Hepatic stellate cell (primary cell): ENCODE data around the gene TCF7L2.

Experiments used
- DNase-seq: peaks from one replicate; pipeline ENCODE4 v3.0.0; 2011; ENCODE audit warnings: low spot score

The TCF7L2 gene

GRCh38 chr10:113024930-113025329, 74.9 kb downstream of the TCF7L2 start:
- DNase-seq = no peak

GRCh38 chr10:113025487-113025886, 75.4 kb downstream of the TCF7L2 start:
- DNase-seq = no peak

- peak; percentile 69 for DNase-seq
These were observed 76.6 kb downstream of the TCF7L2 start for GRCh38 chr10:113026679-113027078.

- no peak for DNase-seq
These were observed 77.2 kb downstream of the TCF7L2 start for GRCh38 chr10:113027230-113027573.

- DNase-seq = no peak
These were observed 77.8 kb downstream of the TCF7L2 start for GRCh38 chr10:113027574-113028455.

- DNase-seq = no peak
These were observed 78.7 kb downstream of the TCF7L2 start for GRCh38 chr10:113028456-113029440.

- no peak for DNase-seq
These were observed 80.4 kb downstream of the TCF7L2 start for GRCh38 chr10:113030453-113030852.

- no peak for DNase-seq
These were observed 81.1 kb downstream of the TCF7L2 start for GRCh38 chr10:113031147-113031546.

- DNase-seq = no peak
These were observed 83.9 kb downstream of the TCF7L2 start for GRCh38 chr10:113033991-113034390.

- no peak for DNase-seq
These were observed 85.8 kb downstream of the TCF7L2 start for GRCh38 chr10:113035732-113036312.

- DNase-seq = no peak
These were observed 86.6 kb downstream of the TCF7L2 start for GRCh38 chr10:113036619-113037018.

- DNase-seq = no peak
These were observed 87.2 kb downstream of the TCF7L2 start for GRCh38 chr10:113037218-113037617.

- no peak for DNase-seq
These were observed 88.1 kb downstream of the TCF7L2 start for GRCh38 chr10:113038183-113038582.

- DNase-seq = no peak
These were observed 88.9 kb downstream of the TCF7L2 start for GRCh38 chr10:113038985-113039384.

- DNase-seq = no peak
These were observed 91.3 kb downstream of the TCF7L2 start for GRCh38 chr10:113041324-113041723.

- no peak for DNase-seq
These were observed 92.0 kb downstream of the TCF7L2 start for GRCh38 chr10:113041841-113042750.

- no peak for DNase-seq
These were observed 92.8 kb downstream of the TCF7L2 start for GRCh38 chr10:113042868-113043267.

- DNase-seq = no peak
These were observed 94.1 kb downstream of the TCF7L2 start for GRCh38 chr10:113044016-113044755.

- DNase-seq = peak; percentile 74
These were observed 95.4 kb downstream of the TCF7L2 start for GRCh38 chr10:113045147-113046055.

GRCh38 chr10:113047151-113047550, 97.1 kb downstream of the TCF7L2 start:
- DNase-seq = no peak
